ENCODE data around the gene MITF. TPM values are rescaled to one million over a fixed set of nuclear protein-coding genes. Genes with fewer than 3 reads are reported as not detected.

The MITF gene
- total RNA-seq, 1 experiment from 2014 or later: 1.9 TPM

- CTCF ChIA-PET: no interaction called here
- no peaks in the 10 kb centered on the region for H3K36me3 ChIP-seq (ENCODE audit: control insufficient read depth in 1 of 2, insufficient read depth in 2 of 2, low read length in 2 of 2)
- no peaks in the 10 kb centered on the region for H3K4me1 ChIP-seq (ENCODE audit: control insufficient read depth in 1 of 2, insufficient read depth in 2 of 2, low read length in 2 of 2)
- H3K27me3 ChIP-seq (ENCODE audit: insufficient read depth, low read length): no peaks in the 10 kb centered on the region
- no peak overlapping the region for H3K4me2 ChIP-seq (ENCODE audit: low read length)
- no peaks in the 10 kb centered on the region for H3K9me3 ChIP-seq (ENCODE audit: control insufficient read depth in 1 of 2, insufficient read depth in 1 of 2, low read depth in 1 of 2, low read length in 2 of 2)
- no peak overlapping the region for H3K4me3 ChIP-seq (replicated peaks in 1 of 2; ENCODE audit: low read depth in 1 of 2, low read length in 2 of 2)
- no peaks in the 10 kb centered on the region for H3K9me2 ChIP-seq (ENCODE audit: insufficient read depth)
- H2AFZ ChIP-seq (ENCODE audit: low read depth, low read length, poor library complexity, severe bottlenecking): no peak overlapping the region
- no peaks in the 10 kb centered on the region for H4K20me1 ChIP-seq (ENCODE audit: insufficient read depth)
- intact Hi-C loops (cut with micrococcal nuclease): no loop called here
- no peak overlapping the region for H3K27ac ChIP-seq (ENCODE audit: low read depth, low read length)
- ATAC-seq: no peak
- TF ChIP-seq MAX (IDR thresholded peaks at IDR 0.05): no peak
- no peak for TF ChIP-seq RAD21 (IDR thresholded peaks at IDR 0.05; ENCODE audit: low read depth)
- TF ChIP-seq POLR2A (IDR thresholded peaks at IDR 0.05; ENCODE audit: borderline replicate concordance, extremely low read depth, insufficient read depth, insufficient read length): no peak
- no peak for TF ChIP-seq JUND (IDR thresholded peaks at IDR 0.05)
- TF ChIP-seq EZH2 (IDR thresholded peaks at IDR 0.05): no peak
- TF ChIP-seq CEBPB (IDR thresholded peaks at IDR 0.05; ENCODE audit: low read depth): no peak
- POLR2A ChIA-PET: no interaction called here
- BruUV-seq (replicated peaks): no TSS peak
- RAD21 ChIA-PET (ENCODE audit: low non-redundant PET in 1 of 2, low total read pairs in 2 of 2, uncharacterized antibody in 2 of 2, unreplicated experiment in 2 of 2): no interaction called here
- no peak overlapping the region for H3K9ac ChIP-seq (ENCODE audit: low read length)
- H3K79me2 ChIP-seq (ENCODE audit: insufficient read depth, low read length): no peaks in the 10 kb centered on the region
- DNase-seq (ENCODE audit: low read depth, low spot score): no peak
Measured at GRCh38 chr3:69819282-69819681, 80.0 kb downstream of the MITF start.

GRCh38 chr3:69821133-69821532, 81.9 kb downstream of the MITF start:
- POLR2A ChIA-PET: no interaction called here
- CTCF ChIA-PET: no interaction called here
- Histone ChIP-seq H3K79me2 (ENCODE audit: insufficient read depth, low read length) (no peaks in the 10 kb centered on the region), H3K4me1 (ENCODE audit: control insufficient read depth in 1 of 2, insufficient read depth in 2 of 2, low read length in 2 of 2) (no peaks in the 10 kb centered on the region), H3K9me2 (ENCODE audit: insufficient read depth) (no peaks in the 10 kb centered on the region), H3K4me2 (ENCODE audit: low read length) (no peak overlapping the region), H3K27ac (ENCODE audit: low read depth, low read length) (no peak overlapping the region), H3K9ac (ENCODE audit: low read length) (no peak overlapping the region), H2AFZ (ENCODE audit: low read depth, low read length, poor library complexity, severe bottlenecking) (no peak overlapping the region), H3K27me3 (ENCODE audit: insufficient read depth, low read length) (no peaks in the 10 kb centered on the region), H3K4me3 (replicated peaks in 1 of 2; ENCODE audit: low read depth in 1 of 2, low read length in 2 of 2) (no peak overlapping the region), H4K20me1 (ENCODE audit: insufficient read depth) (no peaks in the 10 kb centered on the region), H3K9me3 (ENCODE audit: control insufficient read depth in 1 of 2, insufficient read depth in 1 of 2, low read depth in 1 of 2, low read length in 2 of 2) (no peaks in the 10 kb centered on the region), H3K36me3 (ENCODE audit: control insufficient read depth in 1 of 2, insufficient read depth in 2 of 2, low read length in 2 of 2) (no peaks in the 10 kb centered on the region)
- intact Hi-C loops (cut with micrococcal nuclease): no loop called here
- BruUV-seq (replicated peaks): no TSS peak
- ATAC-seq (no peak), DNase-seq (ENCODE audit: low read depth, low spot score) (no peak)
- RAD21 ChIA-PET (ENCODE audit: low non-redundant PET in 1 of 2, low total read pairs in 2 of 2, uncharacterized antibody in 2 of 2, unreplicated experiment in 2 of 2): no interaction called here
- TF ChIP-seq ZFX (IDR thresholded peaks at IDR 0.05): no peak
- no peak for TF ChIP-seq MAX (IDR thresholded peaks at IDR 0.05)
- no peak for TF ChIP-seq EZH2phosphoT487 (IDR thresholded peaks at IDR 0.05; ENCODE audit: borderline replicate concordance)
- no peak for TF ChIP-seq CTCF (IDR thresholded peaks at IDR 0.05 in 2 of 3, conservative IDR thresholded peaks at IDR 0.05 in 1 of 3; ENCODE audit: borderline replicate concordance in 1 of 3, insufficient read depth in 1 of 3, low read depth in 2 of 3, low read length in 2 of 3)
- no peak for TF ChIP-seq CBX3 (IDR thresholded peaks at IDR 0.05; ENCODE audit: low read depth)
- no peak for TF ChIP-seq POLR2A (IDR thresholded peaks at IDR 0.05; ENCODE audit: borderline replicate concordance, extremely low read depth, insufficient read depth, insufficient read length)
- no peak for TF ChIP-seq FOSL1 (IDR thresholded peaks at IDR 0.05; ENCODE audit: low read depth)
- TF ChIP-seq CEBPB (IDR thresholded peaks at IDR 0.05; ENCODE audit: low read depth): no peak
- no peak for TF ChIP-seq YY1 (IDR thresholded peaks at IDR 0.05; ENCODE audit: extremely low read depth, insufficient replicate concordance, low read depth, low read length)
- TF ChIP-seq ATF3 (IDR thresholded peaks at IDR 0.05): no peak
- TF ChIP-seq ZBTB33 (IDR thresholded peaks at IDR 0.05; ENCODE audit: extremely low read depth, insufficient replicate concordance, low read length): no peak
- TF ChIP-seq TCF7L2 (IDR thresholded peaks at IDR 0.05; ENCODE audit: borderline replicate concordance, extremely low read depth, insufficient read depth, insufficient read length): no peak

All from HCT116 (cell line).